NCI-H82 (cell line): ENCODE data around the gene TBC1D16.

Source experiments
- DNase-seq: peaks from one replicate; lab custom pipeline; 2025; lab: John Stamatoyannopoulos, UW

Gene TBC1D16

GRCh38 chr17:79926605-79927135, 109.0 kb downstream of the TBC1D16 start:
- DNase-seq, result no peak

- DNase-seq, result no peak
Observed at GRCh38 chr17:79926142-79926604, 109.5 kb downstream of the TBC1D16 start.

- DNase-seq, result no peak
Observed at GRCh38 chr17:79925242-79925957, 110.3 kb downstream of the TBC1D16 start.

- DNase-seq, result no peak
Observed at GRCh38 chr17:79924639-79924976, 111.1 kb downstream of the TBC1D16 start.

- peak; percentile 60 for DNase-seq
Observed at GRCh38 chr17:79923974-79924638, 111.6 kb downstream of the TBC1D16 start.

GRCh38 chr17:79922798-79923197, 112.9 kb downstream of the TBC1D16 start:
- DNase-seq, result no peak

GRCh38 chr17:79922116-79922601, 113.5 kb downstream of the TBC1D16 start:
- DNase-seq, result no peak

GRCh38 chr17:79921411-79922115, 114.1 kb downstream of the TBC1D16 start:
- DNase-seq, result no peak

- DNase-seq, result no peak
Observed at GRCh38 chr17:79920751-79921410, 114.8 kb downstream of the TBC1D16 start.

- no peak for DNase-seq
Observed at GRCh38 chr17:79919862-79920720, 115.6 kb downstream of the TBC1D16 start.

- DNase-seq, result no peak
Observed at GRCh38 chr17:79919164-79919585, 116.5 kb downstream of the TBC1D16 start.

GRCh38 chr17:79918581-79919163, 117.0 kb downstream of the TBC1D16 start:
- no peak for DNase-seq

GRCh38 chr17:79917902-79918484, 117.7 kb downstream of the TBC1D16 start:
- no peak for DNase-seq

- no peak for DNase-seq
Observed at GRCh38 chr17:79916991-79917901, 118.4 kb downstream of the TBC1D16 start.

- DNase-seq, result no peak
Observed at GRCh38 chr17:79916506-79916905, 119.2 kb downstream of the TBC1D16 start.

- no peak for DNase-seq
Observed at GRCh38 chr17:79915850-79916430, 119.7 kb downstream of the TBC1D16 start.

GRCh38 chr17:79914813-79915740, 120.6 kb downstream of the TBC1D16 start:
- DNase-seq, result no peak
